Stromal cell of bone marrow (primary cell): ENCODE data around the gene ARHGEF7.

ENCODE experiments used
- DNase-seq: peaks from one replicate; pipeline ENCODE4 v3.0.0-alpha.2; 2012; ENCODE audit warnings: low read depth

The ARHGEF7 gene

DNA sequence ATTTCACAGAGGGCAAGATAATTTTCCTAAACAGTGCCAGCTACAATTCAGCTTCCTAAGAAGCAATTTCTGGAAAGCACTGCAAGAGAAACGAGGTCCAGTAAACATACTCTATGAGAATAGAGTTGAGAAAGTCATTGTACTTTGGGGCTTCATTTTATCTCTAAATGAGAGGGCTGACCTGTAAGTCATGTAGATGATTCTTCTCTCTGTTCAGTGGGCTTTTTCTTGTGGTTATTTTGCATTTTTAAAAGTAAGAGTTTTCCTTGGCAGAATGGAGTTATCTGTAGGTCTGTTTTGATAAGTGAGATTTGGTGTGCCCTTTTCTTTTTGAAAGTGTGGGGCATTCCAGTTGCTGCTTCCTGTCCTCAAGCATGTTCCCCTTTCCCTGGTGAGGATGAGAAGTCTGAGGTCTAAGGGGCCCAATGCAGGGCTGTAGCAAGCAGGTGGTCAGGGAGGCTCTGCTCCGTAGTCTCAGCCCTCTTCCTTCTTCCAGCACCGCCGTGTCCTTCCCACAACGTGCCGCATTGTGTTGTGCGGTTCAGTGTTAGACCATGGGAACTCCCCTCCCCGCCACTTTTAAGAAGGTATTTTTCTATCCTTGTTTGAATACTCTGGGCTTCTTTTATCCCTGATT, 86.3 kb downstream of the ARHGEF7 start:
- no peak for DNase-seq

DNA sequence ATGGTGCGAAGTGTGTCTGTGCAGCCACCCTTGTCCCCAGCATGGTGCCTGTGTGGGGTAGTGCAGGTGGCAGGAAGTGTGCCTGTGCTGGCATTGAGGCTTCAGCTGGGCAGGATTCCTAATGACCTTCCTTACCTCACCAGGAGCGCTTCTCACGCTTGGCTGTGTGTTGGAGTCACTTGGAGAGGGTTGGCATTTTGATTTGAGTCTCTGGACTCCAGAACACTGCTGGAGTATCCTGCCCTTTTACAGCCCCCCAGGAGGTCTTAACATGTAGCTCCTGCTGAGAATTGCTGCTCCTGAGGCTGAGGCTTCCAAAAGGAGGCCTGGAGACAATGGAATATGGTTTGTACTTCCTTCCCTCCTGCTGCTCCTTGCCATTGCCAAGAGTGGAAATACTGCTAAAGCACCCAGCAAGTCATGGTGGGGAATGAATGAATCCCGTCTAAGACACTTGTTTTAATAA, 87.1 kb downstream of the ARHGEF7 start:
- DNase-seq: no peak

DNA sequence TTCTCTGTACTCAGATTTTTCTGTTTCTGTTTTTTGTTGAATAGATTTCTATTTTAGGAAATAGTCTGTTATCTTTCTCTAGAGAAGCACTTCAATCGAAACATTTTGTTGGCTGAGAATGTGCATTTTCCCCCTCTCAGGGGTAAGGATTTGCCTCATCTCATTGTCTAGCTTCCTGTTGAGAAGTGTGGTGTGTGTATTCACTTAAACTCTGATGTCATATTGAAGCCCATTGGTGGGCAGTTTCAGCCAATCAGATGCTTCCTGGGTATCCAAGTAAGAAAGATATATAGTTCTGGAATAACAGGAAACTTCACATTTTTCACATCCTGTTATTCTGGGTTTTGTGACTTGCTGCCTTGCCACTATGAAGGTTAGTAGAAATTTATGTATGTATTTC, 87.6 kb downstream of the ARHGEF7 start:
- peak; percentile 68 for DNase-seq

DNA sequence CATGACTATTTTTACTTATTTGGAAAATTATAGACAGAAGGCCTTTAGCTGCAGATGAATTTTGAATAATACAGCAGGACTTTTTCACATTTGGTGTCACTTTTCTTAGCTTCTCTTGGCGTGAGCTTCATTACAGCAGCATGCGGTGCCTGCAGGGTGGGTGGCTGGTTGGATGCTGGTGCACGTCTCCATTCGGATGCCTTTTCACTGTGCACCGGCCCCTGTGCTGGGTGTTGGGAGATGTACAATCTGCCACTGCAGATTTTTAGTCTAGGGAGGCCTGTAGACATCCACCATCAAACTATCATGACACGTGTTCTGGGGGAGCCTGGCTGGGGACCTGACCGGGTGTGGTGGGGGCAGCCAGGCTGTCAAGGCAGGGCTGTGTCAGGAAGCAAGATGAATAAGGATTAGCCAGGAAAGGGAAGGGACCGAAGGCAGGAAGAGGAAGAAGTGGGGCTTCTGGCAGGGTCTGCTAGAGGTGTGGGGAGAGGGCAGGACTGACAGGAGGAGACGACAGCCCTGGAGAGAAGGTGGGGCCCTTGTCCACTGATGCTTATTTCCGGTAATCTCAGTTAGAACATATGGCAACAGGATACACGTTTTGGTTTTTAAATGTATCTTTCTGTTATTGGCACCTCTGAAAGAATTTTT, 88.8 kb downstream of the ARHGEF7 start:
- DNase-seq: no peak

DNA sequence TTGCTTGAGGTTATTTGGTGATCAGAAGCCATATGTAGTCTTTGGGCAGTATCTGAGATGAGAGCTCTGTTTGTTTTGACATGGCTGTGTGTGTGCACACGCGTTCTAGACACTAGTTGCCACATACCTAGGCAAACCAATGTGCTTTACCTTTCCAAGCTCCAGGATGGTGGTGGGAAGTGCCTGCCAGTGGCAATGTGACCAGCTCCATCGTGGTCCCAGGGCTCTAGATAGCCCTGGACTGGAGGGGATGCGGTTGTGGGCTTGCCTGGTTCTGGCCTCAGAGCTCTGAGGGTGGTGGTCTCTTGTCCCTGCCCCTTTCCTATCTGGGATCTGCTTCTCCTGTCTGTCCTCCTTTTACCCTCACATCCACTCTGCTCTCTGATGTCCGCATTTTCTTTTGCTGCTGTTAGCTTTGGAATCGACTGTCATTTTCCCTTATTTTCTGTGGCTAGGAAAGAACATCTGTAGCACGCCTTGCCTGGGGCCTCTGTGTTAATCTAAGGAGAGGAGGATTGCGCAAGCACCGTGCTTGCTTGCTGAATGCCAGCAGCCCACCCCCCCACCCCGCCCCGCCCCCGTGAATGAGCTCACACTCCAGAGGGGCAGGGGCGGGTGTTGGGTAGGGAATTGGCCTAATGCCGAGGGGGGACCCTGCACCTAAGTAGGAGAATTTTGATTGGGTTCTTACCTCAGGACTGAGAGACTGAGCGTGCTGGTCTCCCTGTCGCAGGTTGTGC, 89.5 kb downstream of the ARHGEF7 start:
- DNase-seq: peak; percentile 41

DNA sequence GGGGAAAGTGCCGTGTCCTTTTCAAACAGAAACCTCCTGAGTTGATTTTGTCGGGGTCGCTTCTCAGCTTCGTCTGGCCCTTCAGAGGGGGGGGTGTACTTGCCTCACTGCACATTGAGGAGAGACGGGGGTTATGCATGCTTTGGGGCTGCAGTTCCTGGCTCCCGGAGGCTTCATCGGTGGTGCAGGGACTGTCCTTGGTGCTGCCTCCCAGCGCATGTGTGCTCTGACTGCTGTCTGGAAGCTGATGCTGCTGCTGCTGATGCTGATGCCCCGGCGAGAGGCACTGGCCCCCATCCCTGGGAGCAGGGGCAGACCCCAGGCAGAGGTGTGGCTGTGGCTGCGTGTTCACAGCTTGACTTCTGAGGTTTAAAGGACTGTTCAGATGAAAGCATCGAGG, 91.0 kb downstream of the ARHGEF7 start:
- no peak for DNase-seq

DNA sequence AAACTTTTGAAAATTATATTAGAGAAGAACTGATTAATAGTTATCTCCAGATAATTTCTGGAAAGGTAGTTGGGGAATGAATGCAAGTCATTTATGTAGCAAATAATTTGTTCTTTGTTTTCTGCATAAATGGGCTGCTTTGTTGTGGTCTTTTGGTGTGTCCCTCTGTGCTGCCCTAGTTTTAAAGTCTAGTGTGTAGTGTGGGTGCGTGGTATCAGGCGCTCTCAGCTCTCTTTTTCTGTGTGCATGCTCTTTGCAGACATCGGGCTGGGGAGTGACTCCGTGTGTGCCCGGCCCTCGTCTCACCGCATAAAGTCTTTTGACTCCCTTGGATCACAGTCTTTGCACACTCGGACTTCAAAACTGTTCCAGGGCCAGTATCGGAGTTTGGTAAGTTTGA, 94.5 kb downstream of the ARHGEF7 start:
- no peak for DNase-seq

DNA sequence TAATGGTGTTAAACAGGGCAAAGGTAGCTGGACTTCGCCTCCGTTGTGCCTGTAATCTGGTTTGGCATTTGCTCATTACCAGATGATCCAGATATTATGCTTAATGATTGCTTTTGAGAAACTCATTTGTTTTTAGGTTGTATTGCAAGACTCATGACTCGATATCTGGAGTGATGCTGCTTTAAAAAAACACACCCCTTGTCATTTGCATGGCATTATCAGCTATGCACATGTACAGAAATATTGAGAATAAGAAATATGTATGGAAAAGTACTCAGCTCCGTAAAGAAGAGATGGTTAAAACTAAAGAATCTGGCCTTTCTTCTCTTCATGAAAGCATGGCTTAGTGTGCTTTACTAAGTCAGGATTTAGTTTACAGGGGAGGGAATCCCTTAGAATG, 95.0 kb downstream of the ARHGEF7 start:
- DNase-seq: no peak

DNA sequence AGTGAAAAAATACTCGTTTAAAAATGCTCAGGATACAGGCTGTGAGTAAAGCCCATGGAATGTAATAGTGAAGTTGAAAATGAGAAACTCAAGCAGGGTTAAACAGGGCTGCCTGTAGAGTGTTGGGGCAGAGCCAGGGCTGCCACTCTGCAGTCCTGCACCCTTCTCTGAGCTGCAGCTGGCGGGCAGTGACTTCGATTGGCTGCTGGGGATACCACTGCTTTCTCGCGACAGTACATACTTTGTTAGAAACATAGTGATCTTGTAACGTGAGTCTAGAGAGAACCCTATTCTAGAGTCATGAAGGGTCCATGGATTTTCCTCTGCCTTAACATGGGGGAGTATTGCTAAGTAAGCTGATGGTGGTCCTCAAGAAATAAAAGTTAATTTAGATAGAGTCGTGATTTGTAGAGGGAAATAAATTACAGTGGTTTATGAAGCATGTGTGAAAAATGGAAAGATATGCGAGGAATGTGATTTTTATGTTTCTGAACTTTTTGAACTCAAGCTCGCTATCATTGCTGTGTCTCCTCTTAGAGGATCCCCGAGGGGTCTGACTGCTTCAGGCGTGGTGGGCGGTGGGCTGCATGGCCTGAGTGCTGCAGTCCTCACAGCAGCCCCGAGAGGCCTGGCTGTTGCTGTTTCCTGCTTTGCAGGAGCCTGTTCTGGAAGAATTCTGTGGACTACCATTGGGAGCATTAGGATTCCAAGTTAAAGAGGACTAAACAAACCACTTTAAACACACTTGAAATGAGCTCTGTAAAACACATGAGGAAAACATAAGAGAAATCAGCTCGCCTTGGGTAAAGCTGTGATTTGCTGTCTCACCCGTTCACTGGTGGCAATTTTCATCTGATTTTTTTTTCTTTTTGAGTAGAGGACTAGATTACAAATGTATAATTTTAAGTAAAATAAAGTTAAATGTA, 95.7 kb downstream of the ARHGEF7 start:
- DNase-seq: peak; percentile 74

DNA sequence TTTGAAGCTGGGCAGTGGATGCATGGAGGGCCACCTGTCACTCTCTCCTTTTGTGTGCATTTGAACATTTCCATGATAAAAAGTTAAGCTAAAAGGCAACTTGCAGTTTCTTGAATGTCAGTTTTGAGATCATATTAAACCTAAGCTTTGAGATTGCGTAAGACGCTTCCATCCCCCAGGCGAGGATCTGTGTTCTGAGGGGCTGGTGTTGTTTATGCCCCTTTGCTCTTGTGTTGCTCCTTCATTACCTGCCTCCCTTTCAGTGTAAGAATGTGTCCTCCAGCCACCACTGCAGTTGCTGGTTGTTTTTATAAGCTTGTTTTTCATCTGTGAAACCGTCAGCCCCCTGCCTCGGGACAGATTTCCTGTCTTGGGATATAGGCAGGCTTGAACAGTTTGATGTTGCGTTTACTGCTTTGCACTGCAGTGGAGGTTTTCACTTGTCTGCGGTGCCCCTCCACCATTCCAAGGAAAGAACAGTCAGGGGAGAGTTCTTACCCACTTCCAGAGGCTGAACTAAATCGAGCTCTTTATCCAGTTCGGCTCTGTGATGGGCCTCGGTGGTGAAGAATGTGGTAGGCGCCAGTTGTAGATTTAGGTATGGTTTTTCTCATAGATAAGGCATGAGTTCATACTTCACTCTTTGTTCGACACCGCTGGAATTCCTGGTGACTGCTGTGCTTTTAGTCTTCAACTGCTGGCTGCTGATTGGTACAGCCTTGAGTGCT, 96.8 kb downstream of the ARHGEF7 start:
- DNase-seq: no peak

DNA sequence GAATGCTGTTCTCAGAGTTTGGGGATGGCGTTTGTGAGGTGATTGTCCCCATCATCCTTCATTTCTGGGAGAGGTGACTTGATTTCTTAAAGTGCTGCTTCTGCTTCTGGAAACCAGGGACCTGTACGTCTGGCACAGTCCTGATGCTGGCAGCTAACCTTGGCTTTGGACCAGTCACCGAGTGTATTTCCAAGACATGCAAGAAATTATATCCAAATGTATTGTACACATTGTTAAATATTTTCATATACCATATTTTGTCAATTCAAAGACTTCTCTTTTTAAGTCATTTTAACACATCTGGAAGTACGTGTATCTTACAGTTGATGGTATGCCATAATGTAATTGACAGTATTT, 97.4 kb downstream of the ARHGEF7 start:
- no peak for DNase-seq

DNA sequence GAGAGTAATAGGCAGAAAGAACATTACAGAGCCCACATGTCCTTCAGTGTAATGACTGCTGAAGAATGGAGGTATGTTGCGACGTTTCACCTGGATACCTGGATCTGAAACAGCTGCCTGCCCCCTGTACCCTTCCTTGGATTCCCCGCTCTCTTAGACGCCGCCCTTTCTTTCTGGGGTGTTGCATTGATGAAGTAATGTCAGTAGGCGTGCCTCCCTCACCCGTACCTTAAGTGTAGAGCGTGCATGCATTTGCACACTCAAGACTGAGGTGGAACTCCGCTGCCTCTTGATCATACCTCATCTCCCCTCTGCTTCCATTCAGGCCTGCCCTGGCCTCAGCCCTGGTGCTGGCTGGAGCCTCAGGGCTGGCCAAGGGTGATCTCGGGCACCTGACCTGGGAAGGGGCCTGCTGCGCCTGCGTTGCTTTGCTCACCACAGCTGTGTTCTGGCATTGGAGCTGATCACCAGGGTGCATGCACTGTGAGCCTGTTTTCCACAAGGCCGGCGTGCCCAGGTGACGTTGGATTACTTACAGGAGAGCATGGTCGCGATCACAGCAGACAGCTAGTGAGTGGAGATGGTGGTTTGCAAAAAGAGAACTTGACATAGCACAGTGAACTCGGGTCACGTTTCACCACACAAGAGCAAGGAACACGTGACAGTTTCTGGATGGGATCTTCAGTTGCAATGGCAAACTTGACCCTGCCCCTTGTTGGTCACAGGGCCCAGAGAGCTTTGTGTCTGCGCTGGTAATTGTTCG, 99.0 kb downstream of the ARHGEF7 start:
- no peak for DNase-seq

DNA sequence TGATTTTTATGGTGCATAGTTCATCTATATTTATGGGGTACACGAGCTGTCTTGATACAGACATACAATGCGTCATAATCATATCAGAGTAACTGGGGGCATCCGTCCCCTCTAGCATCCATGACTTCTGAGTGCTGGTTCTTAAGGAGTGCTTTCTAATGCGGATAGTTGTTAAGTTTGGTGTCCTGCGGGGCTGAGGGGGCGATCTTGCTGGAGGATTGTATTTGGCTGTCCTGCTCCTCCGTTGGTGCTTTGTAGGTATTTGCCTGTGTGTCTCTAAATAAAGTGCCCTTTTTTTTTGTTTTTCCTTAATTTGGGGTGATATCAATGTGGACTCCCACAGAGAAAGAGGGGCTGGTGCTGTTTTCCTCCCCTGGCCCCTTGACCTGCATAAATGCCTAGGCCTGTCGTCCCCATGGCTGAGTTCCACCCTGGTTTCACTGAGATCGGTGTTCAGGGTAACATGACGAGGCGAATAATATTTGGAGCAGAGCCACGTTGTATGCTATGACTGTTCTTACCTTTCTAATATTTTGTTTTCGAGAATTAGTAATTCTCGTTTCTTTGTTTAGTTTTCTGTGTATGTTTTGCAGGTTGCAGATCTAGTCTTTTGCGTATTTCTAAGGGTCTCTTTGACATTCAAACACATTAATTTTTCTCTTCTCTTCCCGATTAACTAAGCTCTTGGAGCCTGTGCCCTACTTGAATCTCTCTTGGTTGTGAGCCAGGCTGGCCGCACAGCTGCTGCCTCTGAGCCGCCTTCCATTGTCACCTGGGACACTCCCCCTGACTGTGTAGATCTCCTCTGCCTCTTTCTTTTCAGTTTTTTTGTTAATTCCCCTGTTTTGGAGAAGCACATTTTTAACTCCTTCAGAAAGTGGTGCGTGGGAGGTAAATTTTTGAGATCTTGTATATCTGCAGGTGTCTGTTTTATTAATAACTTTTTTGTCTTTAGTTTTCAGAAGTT, 100.3 kb downstream of the ARHGEF7 start:
- no peak for DNase-seq

DNA sequence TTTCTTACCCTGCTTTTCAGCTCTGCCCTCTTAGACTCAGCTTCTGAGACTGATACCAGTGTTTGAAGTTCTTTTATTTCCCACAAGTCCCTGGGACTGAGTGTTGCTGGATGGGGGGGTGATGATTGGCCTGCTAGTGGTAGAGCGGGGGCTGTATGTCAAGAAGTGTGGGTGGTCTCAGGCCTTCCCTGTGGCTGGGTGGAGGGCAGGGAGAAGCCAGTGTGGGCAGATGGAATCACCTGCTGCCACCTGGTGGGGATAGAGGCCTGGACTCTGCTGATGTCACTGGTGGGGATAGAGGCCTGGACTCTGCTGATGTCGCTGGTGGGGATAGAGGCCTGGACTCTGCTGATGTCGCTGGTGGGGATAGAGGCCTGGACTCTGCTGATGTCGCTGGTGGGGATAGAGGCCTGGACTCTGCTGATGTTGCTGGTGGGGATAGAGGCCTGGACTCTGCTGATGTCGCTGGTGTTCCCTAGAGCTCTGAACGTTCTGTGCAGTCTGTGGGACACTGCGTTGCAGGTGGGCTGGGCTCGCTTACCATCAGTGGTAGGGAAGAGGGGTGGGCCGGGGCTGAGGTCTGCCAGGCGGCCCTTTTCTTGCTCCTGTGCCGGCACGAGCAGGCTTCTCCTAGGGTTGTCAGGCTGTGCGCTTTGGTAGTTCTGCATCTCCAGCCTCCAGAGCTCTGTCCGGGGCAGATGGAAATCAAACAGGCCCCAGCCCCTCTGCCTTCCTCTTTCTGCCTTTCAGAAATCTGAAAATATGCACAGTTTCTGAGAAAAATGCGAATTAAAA, 101.3 kb downstream of the ARHGEF7 start:
- DNase-seq: no peak

DNA sequence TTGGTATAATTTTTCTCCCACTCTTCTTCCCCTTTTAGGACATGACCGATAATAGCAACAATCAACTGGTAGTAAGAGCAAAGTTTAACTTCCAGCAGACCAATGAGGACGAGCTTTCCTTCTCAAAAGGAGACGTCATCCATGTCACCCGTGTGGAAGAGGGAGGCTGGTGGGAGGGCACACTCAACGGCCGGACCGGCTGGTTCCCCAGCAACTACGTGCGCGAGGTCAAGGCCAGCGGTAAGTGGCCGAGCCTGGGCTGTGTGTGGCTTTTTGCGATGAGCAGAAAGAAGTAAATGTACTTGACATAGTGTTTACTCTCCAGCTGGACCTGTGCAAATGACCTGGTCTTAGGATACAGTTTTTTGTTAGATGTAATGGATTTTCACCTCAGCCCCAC, 102.5 kb downstream of the ARHGEF7 start:
- DNase-seq: no peak

DNA sequence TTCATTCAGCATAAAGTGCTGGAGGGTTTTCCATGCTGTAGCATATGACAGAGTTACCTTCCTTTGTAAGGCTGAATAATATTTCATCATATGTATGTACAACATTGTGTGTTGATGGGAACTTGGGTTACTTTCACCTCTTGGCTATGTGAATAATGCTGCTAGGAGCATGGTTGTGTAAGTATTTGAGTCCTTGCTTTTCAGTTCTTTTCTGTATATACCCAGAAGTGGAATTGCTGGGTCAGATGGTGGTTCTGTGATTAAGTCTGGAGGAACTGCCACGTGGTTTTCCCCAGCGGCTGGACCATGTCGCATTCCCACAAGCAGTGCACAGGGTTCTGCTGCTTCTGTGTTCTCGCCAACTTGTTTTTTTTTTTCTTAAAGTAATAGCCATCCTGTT, 104.2 kb downstream of the ARHGEF7 start:
- peak; percentile 66 for DNase-seq

DNA sequence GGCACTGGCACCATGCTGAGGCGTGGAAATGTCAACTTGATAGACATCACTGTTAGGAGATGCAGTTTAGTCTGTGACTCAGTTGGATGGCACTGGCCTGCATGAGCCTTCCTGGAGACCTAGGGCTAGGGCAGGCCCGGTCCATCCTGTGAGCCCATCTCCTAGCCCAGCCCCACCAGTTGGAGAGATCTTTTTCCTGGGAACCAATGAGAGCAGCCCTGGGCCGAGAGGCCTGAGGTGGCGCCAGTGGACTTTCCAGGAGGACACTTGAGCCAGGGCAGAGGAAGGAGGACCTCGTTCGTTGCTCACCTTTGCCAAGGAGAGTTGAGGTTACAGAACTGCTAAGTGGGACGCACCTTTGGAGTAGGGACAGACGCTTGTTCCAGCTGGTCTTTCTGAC, 104.8 kb downstream of the ARHGEF7 start:
- DNase-seq: no peak

DNA sequence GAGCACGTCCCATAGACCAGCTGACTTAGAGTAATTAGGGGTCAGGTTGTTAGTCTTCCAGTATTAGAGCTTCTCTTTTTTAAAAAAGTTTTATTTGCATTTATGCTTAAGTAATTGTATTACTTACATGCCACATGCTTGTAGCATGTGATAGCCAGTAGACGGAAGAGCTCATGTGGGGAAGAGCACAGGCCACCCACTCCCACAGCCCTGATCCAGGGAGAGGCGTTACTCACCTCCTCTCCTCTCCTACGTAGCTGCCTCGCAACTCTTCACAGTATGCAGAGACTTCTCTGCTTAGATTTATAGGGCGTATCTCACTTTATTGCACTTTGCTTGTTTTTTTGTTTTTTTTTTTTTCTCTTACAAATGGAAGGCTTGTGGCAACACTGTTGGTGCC, 110.1 kb downstream of the ARHGEF7 start:
- DNase-seq: no peak
